Measurements from ENCODE around the gene ARID5A.

GRCh38 chr2:96510931-96511595 lies 25.5 kb upstream of the ARID5A start:
- no peak for TF ChIP-seq CTCF (conservative IDR thresholded peaks at IDR 0.05; ENCODE audit: low read length)
- no peak for TF ChIP-seq EZH2phosphoT487 (IDR thresholded peaks at IDR 0.05; ENCODE audit: borderline replicate concordance)
